HepG2 (cell line): ENCODE measurements around the gene GDPD5. TPM values are rescaled to one million over a fixed set of nuclear protein-coding genes. Genes with fewer than 3 reads are reported as not detected.

Experiments
- CCDC6 ChIP-seq: sonication (generic); formaldehyde crosslinking; IDR thresholded peaks from 2 replicates; pipeline ENCODE4 v1.8.1; 2022; ENCODE audit warnings: mild to moderate bottlenecking, missing genetic modification reagents, moderate library complexity
- HMGA1 ChIP-seq: sonication (generic); formaldehyde crosslinking; conservative IDR thresholded peaks from 2 replicates; pipeline ENCODE4 v1.4.0; 2020; ENCODE audit warnings: missing genetic modification reagents
- HNF4A ChIP-seq: sonication (generic); formaldehyde crosslinking; IDR thresholded peaks from 2 replicates; pipeline ENCODE4 v1.4.0; 2020; ENCODE audit warnings: missing genetic modification reagents
- HOXA3 ChIP-seq: sonication (generic); formaldehyde crosslinking; IDR thresholded peaks from 2 replicates; pipeline ENCODE4 v1.5.0; 2020; ENCODE audit warnings: missing genetic modification reagents
- RARA ChIP-seq: IDR thresholded peaks from 2 replicates; pipeline ENCODE4 v1.6.1; 2016; ENCODE audit warnings: missing genetic modification reagents, missing compliant biosample characterization
- TCF12 ChIP-seq, 2 experiments: fragments of 450-650 bp in 1 of 2; sonication (generic) in 1 of 2; formaldehyde crosslinking in 1 of 2; IDR thresholded peaks; 2 replicates each; pipeline versions ENCODE4 v1.6.1 to v1.8.0; 2017 to 2022; ENCODE audit warnings: antibody characterized with exemption in 1 of 2, mild to moderate bottlenecking in 1 of 2, missing genetic modification reagents in 1 of 2, moderate library complexity in 1 of 2
- ZNF101 ChIP-seq: sonication (generic); formaldehyde crosslinking; IDR thresholded peaks from 2 replicates; pipeline ENCODE4 v1.4.0; 2020; ENCODE audit warnings: mild to moderate bottlenecking, low read depth, missing genetic modification reagents, borderline replicate concordance
- ZNF792 ChIP-seq: IDR thresholded peaks from 2 replicates; pipeline ENCODE4 v1.6.1; 2016
- polyA plus RNA-seq, 8 experiments: library from polyadenylated mRNA; depleted of rRNA in 3 of 8; stranded (reverse) in 7 of 8; unstranded in 1 of 8; fragments of >200 nt; fragmentation: Illumina TruSeq in 4 of 8; extraction: Trizol in 4 of 8; gene quantifications; 2 replicates each; pipeline versions ENCODE4 v1.2.1 to v1.2.3, GENCODE V29; 2011 to 2016; ENCODE audit warnings: low read depth in 4 of 8, missing spikeins in 1 of 8, mixed read lengths in 1 of 8; ENCODE audit not compliant: insufficient read depth in 1 of 8
- total RNA-seq, 5 experiments: library from RNA; depleted of rRNA; stranded (reverse); fragments of >200 nt; fragmentation: Illumina TruSeq; extraction: Trizol; gene quantifications; 2 replicates each; pipeline ENCODE4 v1.2.3, GENCODE V29; 2016; ENCODE audit warnings: low read depth in 1 of 5
- TF ChIP-seq, protein P1 (sequence below): sonication (generic); formaldehyde crosslinking; IDR thresholded peaks from 2 replicates; pipeline ENCODE4 v1.5.0; 2020; ENCODE audit warnings: mild to moderate bottlenecking, missing genetic modification reagents, borderline replicate concordance
- TF ChIP-seq, protein P2 (sequence below): sonication (generic); formaldehyde crosslinking; IDR thresholded peaks from 2 replicates; pipeline ENCODE4 v1.5.1; 2020; ENCODE audit warnings: mild to moderate bottlenecking, missing genetic modification reagents, moderate library complexity
- TF ChIP-seq, protein P3 (sequence below): sonication (generic); formaldehyde crosslinking; IDR thresholded peaks from 2 replicates; pipeline ENCODE4 v1.4.0; 2020; ENCODE audit warnings: missing genetic modification reagents
- TF ChIP-seq, protein P4 (sequence below): sonication (generic); formaldehyde crosslinking; IDR thresholded peaks from 2 replicates; pipeline ENCODE4 v1.5.0; 2020; ENCODE audit warnings: mild to moderate bottlenecking, missing genetic modification reagents

GDPD5 gene
- total and polyA plus RNA-seq, 2 of the 13 experiments (the other 11 are each of a cell fraction or from before 2014, with no cell fraction given), result 55.0 to 67.5 TPM

DNA sequence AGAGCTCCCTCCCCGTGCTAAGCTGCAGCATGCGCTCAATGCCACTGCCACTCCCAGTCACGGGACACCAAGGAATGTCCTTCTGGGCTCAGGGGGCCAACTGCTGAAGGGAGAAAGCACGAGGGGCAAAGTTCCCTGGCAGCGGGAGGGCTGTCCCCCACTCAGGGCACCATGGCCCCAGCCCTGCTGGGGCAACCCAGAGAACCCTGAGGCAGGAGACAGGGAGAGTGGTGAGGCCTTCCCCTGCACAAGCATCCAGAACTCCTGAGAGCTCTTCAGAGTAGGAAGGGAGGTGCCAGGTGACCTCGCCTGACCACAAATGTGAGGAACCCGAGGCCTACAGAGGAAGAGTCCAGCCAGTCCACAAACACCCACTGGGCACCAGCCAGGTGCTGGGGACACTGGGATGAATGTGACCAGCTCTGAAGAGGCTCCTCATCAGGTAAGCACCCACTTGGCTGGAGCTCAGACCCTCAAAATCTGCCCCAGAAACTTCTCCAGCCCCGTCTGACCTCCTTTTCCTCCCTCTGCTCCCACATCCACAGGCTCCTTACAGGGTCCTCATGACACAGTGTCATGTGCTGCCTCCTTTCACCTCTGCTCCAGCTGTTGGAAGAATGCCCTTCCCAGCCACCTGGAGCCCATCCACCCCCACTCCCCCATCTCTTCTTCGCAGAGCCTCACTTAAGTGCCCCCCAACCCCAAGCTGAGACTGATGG is 15.6 kb downstream of the GDPD5 start (continued):
- TF ChIP-seq, protein P1, sequence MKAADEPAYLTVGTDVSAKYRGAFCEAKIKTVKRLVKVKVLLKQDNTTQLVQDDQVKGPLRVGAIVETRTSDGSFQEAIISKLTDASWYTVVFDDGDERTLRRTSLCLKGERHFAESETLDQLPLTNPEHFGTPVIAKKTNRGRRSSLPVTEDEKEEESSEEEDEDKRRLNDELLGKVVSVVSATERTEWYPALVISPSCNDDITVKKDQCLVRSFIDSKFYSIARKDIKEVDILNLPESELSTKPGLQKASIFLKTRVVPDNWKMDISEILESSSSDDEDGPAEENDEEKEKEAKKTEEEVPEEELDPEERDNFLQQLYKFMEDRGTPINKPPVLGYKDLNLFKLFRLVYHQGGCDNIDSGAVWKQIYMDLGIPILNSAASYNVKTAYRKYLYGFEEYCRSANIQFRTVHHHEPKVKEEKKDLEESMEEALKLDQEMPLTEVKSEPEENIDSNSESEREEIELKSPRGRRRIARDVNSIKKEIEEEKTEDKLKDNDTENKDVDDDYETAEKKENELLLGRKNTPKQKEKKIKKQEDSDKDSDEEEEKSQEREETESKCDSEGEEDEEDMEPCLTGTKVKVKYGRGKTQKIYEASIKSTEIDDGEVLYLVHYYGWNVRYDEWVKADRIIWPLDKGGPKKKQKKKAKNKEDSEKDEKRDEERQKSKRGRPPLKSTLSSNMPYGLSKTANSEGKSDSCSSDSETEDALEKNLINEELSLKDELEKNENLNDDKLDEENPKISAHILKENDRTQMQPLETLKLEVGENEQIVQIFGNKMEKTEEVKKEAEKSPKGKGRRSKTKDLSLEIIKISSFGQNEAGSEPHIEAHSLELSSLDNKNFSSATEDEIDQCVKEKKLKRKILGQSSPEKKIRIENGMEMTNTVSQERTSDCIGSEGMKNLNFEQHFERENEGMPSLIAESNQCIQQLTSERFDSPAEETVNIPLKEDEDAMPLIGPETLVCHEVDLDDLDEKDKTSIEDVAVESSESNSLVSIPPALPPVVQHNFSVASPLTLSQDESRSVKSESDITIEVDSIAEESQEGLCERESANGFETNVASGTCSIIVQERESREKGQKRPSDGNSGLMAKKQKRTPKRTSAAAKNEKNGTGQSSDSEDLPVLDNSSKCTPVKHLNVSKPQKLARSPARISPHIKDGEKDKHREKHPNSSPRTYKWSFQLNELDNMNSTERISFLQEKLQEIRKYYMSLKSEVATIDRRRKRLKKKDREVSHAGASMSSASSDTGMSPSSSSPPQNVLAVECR (CRISPR knock-in tag), result peak; percentile 33; the same call in 1 of the 2 replicates
- TF ChIP-seq CCDC6 (CRISPR knock-in tag) (0 out of 2 replicates have a peak, but pooled peaks have one; percentile 29), ZNF792 (no peak), RARA (CRISPR knock-in tag) (0 out of 2 replicates have a peak, but pooled peaks have one; percentile 3), ZNF101 (no peak), HOXA3 (no peak), HNF4A (CRISPR knock-in tag) (peak; percentile 22; the same call in 1 of the 2 replicates), HMGA1 (CRISPR knock-in tag) (no peak), TCF12 (IDR thresholded peaks at IDR 0.05) (no peak), TCF12 (CRISPR knock-in tag; IDR thresholded peaks at IDR 0.05) (no peak)
- TF ChIP-seq, protein P2, sequence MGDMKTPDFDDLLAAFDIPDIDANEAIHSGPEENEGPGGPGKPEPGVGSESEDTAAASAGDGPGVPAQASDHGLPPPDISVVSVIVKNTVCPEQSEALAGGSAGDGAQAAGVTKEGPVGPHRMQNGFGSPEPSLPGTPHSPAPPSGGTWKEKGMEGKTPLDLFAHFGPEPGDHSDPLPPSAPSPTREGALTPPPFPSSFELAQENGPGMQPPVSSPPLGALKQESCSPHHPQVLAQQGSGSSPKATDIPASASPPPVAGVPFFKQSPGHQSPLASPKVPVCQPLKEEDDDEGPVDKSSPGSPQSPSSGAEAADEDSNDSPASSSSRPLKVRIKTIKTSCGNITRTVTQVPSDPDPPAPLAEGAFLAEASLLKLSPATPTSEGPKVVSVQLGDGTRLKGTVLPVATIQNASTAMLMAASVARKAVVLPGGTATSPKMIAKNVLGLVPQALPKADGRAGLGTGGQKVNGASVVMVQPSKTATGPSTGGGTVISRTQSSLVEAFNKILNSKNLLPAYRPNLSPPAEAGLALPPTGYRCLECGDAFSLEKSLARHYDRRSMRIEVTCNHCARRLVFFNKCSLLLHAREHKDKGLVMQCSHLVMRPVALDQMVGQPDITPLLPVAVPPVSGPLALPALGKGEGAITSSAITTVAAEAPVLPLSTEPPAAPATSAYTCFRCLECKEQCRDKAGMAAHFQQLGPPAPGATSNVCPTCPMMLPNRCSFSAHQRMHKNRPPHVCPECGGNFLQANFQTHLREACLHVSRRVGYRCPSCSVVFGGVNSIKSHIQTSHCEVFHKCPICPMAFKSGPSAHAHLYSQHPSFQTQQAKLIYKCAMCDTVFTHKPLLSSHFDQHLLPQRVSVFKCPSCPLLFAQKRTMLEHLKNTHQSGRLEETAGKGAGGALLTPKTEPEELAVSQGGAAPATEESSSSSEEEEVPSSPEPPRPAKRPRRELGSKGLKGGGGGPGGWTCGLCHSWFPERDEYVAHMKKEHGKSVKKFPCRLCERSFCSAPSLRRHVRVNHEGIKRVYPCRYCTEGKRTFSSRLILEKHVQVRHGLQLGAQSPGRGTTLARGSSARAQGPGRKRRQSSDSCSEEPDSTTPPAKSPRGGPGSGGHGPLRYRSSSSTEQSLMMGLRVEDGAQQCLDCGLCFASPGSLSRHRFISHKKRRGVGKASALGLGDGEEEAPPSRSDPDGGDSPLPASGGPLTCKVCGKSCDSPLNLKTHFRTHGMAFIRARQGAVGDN, result peak; percentile 72
- TF ChIP-seq, protein P3, sequence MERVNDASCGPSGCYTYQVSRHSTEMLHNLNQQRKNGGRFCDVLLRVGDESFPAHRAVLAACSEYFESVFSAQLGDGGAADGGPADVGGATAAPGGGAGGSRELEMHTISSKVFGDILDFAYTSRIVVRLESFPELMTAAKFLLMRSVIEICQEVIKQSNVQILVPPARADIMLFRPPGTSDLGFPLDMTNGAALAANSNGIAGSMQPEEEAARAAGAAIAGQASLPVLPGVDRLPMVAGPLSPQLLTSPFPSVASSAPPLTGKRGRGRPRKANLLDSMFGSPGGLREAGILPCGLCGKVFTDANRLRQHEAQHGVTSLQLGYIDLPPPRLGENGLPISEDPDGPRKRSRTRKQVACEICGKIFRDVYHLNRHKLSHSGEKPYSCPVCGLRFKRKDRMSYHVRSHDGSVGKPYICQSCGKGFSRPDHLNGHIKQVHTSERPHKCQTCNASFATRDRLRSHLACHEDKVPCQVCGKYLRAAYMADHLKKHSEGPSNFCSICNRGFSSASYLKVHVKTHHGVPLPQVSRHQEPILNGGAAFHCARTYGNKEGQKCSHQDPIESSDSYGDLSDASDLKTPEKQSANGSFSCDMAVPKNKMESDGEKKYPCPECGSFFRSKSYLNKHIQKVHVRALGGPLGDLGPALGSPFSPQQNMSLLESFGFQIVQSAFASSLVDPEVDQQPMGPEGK, result peak; percentile 19; the same call in 1 of the 2 replicates
- TF ChIP-seq, protein P4, sequence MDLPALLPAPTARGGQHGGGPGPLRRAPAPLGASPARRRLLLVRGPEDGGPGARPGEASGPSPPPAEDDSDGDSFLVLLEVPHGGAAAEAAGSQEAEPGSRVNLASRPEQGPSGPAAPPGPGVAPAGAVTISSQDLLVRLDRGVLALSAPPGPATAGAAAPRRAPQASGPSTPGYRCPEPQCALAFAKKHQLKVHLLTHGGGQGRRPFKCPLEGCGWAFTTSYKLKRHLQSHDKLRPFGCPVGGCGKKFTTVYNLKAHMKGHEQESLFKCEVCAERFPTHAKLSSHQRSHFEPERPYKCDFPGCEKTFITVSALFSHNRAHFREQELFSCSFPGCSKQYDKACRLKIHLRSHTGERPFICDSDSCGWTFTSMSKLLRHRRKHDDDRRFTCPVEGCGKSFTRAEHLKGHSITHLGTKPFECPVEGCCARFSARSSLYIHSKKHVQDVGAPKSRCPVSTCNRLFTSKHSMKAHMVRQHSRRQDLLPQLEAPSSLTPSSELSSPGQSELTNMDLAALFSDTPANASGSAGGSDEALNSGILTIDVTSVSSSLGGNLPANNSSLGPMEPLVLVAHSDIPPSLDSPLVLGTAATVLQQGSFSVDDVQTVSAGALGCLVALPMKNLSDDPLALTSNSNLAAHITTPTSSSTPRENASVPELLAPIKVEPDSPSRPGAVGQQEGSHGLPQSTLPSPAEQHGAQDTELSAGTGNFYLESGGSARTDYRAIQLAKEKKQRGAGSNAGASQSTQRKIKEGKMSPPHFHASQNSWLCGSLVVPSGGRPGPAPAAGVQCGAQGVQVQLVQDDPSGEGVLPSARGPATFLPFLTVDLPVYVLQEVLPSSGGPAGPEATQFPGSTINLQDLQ (CRISPR knock-in tag), result no peak
